GM04503 (cell line): Measurements from ENCODE around the gene CACNA2D2.

Source experiments
- DNase-seq: peaks from one replicate; pipeline ENCODE4 v3.0.0-alpha.2; 2012; ENCODE audit warnings: low read depth

The CACNA2D2 gene

DNA sequence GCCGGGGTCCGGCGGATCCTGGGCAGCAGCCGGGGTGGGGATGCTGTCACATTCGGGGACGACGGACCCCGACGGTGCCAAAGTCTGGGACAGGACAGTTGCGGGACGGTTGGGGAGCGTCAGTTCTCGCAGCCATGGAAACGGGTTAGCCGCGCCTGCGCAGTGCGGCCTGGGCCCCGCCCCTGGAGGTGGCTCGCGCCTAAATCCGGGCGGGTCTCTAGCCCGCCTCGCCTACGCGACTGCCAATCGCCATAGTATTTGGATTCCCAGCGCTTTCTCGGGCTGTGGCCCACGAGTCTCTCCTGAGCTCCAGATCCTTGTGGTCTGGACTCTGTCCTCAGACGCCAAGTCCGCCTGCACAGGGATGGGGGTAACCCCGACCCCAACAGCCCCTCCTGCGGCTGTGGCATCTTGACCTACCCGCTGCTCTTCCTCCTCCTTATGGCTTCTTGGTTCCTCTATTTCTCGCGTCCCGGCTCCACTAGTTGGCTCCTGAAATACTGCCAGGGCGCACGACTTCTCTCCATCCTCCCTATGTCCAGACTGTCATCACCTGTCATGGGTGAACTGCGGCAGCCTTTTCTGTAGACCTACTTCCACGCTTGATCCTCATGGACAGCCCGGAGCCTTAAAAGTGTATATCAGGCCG is 157.7 kb downstream of the CACNA2D2 start, which contains the start of gene ZMYND10:
Gene ZMYND10 (minus strand): TSS at position 147 of the 649 bp plus-strand sequence. CDS start 153 bp downstream, outside the sequence.
- DNase-seq, result no peak

DNA sequence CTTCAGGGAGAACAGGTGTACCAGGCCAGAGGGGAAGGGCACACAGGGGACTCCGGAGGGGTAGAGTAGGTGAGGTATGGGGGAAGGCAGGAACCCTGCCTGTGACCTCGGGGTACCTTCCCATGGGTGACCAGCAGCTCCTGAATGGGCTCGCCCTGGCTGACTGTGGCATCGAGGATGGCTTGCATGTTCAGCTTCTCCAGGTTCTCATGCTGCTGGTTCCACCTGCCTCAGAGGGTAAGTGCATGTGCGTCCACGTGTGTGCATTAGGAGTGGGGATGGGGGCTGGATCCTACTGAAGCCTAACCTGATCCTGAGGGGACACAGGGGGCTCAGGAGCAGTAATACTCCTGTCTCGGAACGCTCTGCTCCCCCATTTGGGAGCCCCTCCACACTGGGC is 158.4 kb downstream of the CACNA2D2 start:
- no peak for DNase-seq

- no peak for DNase-seq
These were observed 160.4 kb downstream of the CACNA2D2 start for GRCh38 chr3:50342813-50343633.

DNA sequence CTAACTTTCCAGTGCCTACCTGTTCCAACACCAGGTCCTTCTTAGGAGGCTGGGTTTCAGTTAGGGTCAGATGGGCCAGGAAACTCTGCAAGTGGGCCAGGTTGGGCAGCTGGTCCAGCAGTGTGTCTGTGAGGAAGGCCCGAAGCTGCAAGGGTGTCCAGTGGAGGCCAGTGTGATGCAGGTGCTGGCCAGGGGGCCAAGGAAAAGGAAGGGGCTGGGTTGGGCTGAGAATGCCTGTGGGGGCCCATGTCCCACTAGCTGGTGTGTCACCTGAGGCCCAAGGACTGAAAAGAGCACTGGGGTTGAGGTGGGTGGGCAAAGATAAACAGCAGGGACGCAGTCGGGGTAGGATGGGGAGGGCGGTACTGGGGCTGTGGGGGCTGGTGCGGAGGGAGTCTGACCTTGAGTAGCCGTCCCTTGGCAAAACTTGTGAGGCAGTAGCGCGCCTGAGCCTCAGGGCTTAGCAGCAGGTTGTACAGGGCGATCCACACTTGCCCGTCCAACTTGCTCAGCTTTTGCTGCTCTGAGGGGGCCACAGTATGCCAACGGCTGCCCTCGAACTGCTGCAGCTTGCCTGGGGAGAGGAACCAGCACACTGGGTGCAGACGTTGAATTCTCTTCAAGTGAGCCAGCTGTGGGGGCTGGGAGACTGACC is 161.3 kb downstream of the CACNA2D2 start:
- DNase-seq, result no peak

- no peak for DNase-seq
These were observed 161.9 kb downstream of the CACNA2D2 start for GRCh38 chr3:50341537-50341936.

DNA sequence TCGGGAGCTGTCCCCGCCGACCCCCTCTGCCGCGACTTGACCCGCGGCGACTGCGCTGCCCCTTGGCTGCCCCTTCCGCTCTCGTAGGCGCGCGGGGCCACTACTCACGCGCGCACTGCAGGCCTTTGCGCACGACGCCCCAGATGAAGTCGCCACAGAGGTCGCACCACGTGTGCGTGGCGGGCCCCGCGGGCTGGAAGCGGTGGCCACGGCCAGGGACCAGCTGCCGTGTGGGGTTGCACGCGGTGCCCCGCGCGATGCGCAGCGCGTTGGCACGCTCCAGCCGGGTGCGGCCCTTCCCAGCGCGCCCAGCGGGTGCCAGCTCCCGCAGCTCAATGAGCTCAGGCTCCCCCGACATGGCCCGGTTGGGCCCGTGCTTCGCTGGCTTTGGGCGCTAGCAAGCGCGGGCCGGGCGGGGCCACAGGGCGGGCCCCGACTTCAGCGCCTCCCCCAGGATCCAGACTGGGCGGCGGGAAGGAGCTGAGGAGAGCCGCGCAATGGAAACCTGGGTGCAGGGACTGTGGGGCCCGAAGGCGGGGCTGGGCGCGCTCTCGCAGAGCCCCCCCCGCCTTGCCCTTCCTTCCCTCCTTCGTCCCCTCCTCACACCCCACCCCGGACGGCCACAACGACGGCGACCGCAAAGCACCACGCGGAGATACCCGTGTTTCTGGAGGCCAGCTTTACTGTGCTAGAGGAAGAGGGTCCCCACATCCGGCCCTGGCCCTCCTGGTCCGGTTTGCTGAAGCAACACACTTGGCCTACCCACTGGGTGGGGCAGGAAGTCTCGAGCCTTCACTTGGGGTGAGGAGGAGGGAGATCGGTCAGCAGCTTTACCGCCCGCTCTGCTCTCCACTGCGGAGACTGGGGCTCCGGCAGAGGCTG is 162.7 kb downstream of the CACNA2D2 start, which contains the start of gene RASSF1:
Gene RASSF1 (minus strand): TSS at position 389 of the 882 bp plus-strand sequence. CDS start 31 bp downstream, at position 358.
- DNase-seq, result no peak

- DNase-seq, result no peak
These were observed 163.3 kb downstream of the CACNA2D2 start for GRCh38 chr3:50340147-50340447.

- DNase-seq, result no peak
These were observed 163.8 kb downstream of the CACNA2D2 start for GRCh38 chr3:50339485-50340146.

DNA sequence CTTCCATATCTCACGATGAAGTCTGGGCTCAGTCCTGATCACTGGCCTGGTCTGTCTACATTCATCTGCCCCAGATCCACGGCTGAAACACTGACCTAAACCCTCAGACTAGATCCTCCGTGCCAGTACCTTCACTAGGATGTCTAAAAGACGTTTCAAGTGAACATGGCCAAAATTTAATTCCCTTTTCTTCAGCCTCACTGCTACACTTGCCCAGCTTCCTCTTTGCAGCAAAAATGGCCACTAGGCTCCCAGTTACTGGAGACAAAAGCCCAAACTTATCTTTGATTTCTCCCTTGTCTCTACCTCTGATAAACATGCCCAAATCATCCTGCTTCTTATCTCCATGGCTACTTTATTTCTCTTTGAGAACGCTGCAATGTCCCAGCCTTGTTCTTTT is 164.5 kb downstream of the CACNA2D2 start:
- no peak for DNase-seq

GRCh38 chr3:50337175-50337861 is 166.1 kb downstream of the CACNA2D2 start:
- DNase-seq, result peak; percentile 93

GRCh38 chr3:50336452-50337174 is 166.8 kb downstream of the CACNA2D2 start:
- no peak for DNase-seq

- DNase-seq, result no peak
These were observed 168.9 kb downstream of the CACNA2D2 start for GRCh38 chr3:50334339-50335075.

DNA sequence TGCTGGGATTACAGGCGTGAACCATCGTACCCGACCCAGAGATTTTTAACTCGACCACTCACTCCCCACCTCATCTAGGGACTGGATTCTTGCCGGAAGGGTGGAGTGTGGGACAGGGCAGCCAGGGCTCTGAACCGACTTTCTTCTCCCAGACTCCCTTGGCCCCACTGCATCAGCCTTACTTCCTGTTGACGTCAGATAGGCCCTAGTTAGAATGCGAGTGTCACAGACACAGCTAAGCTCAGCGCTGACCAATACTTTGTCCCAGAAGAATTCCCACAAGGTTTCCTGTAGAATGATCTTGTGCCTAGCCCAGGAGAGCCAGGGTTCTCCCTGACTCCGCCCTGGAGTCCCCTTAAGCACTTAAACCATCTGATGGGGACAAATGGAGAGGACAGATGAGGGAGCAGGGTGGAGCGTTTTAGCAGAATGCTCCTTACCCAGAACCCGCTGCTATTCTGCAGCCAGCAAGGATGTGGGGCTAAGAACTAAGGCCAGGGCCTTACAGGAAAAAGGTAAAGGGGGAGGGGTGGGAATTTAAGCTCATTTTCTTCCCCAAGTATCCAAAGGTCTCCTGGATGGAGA is 169.6 kb downstream of the CACNA2D2 start:
- DNase-seq, result no peak

DNA sequence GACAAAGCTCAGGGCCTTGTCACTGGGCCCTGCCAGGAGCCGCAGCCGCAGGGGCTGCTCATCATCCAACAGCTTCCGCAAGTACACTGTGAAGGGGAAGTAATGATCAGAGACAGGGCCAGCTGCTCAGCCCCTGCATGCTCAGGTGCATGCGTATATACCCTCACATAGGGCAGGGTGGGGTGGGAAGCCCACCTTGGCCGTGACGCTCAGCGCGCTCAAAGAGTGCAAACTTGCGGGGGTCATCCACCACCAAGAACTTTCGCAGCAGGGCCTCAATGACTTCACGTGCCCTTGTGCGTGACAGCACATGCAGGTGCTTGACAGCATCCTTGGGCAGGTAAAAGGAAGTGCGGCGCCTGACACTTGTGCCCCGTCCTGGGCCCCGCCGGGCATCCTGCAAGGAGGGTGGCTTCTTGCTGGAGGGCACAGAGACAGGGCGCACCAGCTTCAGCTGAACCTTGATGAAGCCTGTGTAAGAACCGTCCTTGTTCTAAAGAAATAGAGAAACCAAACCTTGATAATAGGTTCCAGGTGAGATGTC is 172.0 kb downstream of the CACNA2D2 start:
- DNase-seq, result no peak

DNA sequence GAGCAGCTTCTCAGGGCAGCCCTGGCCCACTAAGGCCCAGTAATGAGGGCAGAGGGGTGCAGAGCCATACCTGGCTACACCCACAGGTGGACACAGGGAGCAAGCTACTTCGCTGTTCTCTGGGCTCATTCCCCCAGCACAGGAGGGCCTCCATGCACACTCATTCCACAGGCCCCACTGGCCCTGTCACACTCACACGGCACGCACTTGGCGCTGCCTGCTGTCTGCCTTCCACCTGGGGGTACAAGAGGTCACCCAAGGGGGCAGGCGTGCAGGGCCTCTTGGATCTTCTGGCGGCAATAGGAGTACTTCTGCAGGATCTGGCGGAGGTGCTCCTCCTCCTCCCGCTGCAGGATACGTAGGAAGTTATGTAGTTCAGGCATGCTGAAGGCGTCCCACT is 173.1 kb downstream of the CACNA2D2 start:
- no peak for DNase-seq

DNA sequence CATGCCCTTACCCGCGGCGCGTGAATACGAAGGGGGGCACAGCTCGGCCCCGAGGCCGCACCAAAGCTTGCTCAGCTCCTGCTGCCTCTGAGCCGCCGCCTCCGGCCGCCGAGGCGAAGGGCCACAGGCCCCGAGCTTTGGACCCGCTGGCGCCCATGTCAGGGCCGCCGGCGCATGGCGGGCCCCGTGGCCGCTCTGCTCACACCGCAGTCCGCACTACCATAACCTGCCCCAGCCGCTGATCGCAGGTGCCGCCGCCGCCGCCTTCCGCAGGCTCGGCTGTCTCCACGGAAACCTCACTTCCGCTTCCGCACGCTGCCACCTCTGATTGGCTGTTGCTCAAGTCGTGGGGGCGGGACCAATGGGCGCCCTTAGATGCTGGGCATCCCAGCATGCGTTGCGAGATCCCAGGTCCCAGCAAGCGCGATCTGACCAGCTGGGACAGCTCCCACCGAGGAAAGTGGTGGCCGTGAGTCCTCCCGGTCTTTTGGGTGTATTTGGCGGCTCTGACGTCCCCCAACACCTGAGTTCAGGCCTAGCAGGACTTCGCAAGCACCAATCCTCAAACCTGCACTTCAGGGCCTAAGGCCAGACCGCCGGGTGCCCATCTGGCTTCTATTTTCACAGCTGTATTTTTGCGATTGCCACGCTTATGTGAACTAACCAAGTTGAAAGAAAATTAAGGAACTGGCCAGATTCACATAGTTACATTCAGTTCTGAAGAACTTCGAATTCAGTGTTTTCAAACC is 175.3 kb downstream of the CACNA2D2 start, which contains the start of gene TUSC2:
Gene TUSC2 (minus strand): TSS at position 281 of the 749 bp plus-strand sequence. CDS start 124 bp downstream, at position 157.
- DNase-seq, result peak; percentile 71

DNA sequence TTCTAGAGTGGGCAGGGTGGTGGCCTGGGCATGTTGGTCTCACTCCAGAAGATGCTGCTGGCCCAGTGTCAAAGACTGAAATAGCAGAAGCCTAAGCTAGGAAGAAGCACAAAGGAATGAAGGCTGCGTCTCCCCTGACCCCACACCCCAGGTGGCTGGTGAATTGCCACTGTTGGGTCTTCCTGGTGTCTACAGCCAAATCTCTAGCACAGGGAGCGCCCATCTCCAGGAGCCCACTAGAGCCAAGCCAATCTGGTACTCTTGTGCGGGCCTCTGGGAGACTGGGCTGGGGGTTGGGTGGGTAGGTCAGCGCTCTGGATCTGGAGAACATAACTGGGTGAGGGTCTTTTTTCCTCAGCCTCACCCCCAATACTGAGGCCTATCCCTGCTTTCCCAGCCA is 176.3 kb downstream of the CACNA2D2 start:
- DNase-seq, result no peak

GRCh38 chr3:50326182-50326541 is 177.3 kb downstream of the CACNA2D2 start:
- no peak for DNase-seq
